ENCODE results near the gene MYMK. TPM values are rescaled to one million over a fixed set of nuclear protein-coding genes. Genes with fewer than 3 reads are reported as not detected.
A peak's percentile ranks its signal among the peaks of the same experiment; 100 is the strongest.

MYMK gene
- total RNA-seq, 1 donor from 2014 or later, result not detected

DNA sequence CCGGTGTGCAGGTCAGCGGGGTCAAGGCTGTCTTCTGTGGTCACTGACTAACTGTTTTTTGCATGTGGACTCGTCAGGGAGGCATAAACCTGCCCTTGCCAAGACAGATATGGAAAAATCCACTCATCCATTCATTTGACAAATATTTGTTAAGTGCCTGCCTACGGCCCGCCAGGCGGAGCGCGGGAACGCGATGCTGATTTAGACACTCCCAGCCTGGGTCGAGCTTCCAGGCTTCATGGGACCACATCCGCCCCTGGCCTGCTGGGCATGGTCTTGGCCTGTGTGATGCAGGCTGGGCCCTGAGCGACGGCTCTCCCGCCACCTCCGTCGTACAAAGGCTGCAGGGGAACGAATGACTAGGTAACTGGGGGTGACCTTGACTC is 18.1 kb downstream of the MYMK start:
- TF ChIP-seq, protein P1, sequence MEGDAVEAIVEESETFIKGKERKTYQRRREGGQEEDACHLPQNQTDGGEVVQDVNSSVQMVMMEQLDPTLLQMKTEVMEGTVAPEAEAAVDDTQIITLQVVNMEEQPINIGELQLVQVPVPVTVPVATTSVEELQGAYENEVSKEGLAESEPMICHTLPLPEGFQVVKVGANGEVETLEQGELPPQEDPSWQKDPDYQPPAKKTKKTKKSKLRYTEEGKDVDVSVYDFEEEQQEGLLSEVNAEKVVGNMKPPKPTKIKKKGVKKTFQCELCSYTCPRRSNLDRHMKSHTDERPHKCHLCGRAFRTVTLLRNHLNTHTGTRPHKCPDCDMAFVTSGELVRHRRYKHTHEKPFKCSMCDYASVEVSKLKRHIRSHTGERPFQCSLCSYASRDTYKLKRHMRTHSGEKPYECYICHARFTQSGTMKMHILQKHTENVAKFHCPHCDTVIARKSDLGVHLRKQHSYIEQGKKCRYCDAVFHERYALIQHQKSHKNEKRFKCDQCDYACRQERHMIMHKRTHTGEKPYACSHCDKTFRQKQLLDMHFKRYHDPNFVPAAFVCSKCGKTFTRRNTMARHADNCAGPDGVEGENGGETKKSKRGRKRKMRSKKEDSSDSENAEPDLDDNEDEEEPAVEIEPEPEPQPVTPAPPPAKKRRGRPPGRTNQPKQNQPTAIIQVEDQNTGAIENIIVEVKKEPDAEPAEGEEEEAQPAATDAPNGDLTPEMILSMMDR (IDR thresholded peaks at IDR 0.05; ENCODE audit: partially characterized antibody, unreplicated experiment), result no peak
- no peak for DNase-seq
- H3K9me3 Mint-ChIP-seq (ENCODE audit: unreplicated experiment), result peaks cover 2% of the 10 kb centered on the region
- H3K36me3 Mint-ChIP-seq (ENCODE audit: unreplicated experiment), result peaks cover 10% of the 10 kb centered on the region
- no peak overlapping the region for H3K27ac Mint-ChIP-seq (ENCODE audit: unreplicated experiment)
- no peak overlapping the region for H3K4me3 Mint-ChIP-seq (ENCODE audit: unreplicated experiment)
- no peaks in the 10 kb centered on the region for H3K4me1 Mint-ChIP-seq (ENCODE audit: low read depth, unreplicated experiment)
- peaks cover 2% of the 10 kb centered on the region for H3K27me3 Mint-ChIP-seq (ENCODE audit: unreplicated experiment)

DNA sequence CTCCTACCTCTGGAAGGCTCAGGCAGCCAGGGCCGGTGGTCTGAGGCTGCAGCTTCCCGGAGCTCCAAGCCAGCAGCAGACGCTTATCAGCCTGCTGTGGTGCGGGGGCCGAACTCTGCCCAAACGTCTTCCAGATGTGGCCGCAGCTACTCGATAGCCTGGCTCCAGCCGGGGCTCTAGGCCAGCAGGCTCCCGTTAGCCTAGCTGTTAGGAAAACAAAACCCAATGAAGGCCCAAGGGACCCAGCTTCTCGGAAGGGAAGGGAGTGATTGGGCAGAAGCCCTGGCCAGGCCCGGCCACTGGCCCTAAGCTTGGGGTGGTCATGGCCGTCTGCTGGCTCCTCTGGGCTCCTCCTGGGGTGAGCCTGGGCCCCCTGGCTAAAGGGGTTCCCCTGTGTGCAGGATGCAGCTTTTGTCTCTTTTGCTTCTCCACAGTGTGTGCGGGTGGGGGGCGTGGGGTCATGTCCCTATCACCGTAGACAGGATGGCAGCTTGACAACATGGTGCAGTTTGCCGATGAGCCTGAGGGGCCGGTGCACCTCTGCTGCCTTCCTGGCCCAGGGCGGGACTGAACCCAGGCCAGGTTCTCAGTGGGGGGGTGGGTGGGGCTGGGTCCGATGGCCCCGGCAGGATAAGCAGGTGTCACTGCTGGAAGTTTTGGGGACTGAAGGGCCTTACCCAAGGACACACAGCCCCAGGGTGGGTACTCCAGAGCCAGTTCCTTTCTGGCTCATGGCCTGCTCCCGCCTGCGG is 18.7 kb downstream of the MYMK start:
- H3K27ac Mint-ChIP-seq (ENCODE audit: unreplicated experiment), result no peak overlapping the region
- H3K9me3 Mint-ChIP-seq (ENCODE audit: unreplicated experiment), result peaks cover 2% of the 10 kb centered on the region
- no peak for DNase-seq
- peaks cover 2% of the 10 kb centered on the region for H3K27me3 Mint-ChIP-seq (ENCODE audit: unreplicated experiment)
- peaks cover 16% of the 10 kb centered on the region for H3K36me3 Mint-ChIP-seq (ENCODE audit: unreplicated experiment)
- TF ChIP-seq, protein P1 (IDR thresholded peaks at IDR 0.05; ENCODE audit: partially characterized antibody, unreplicated experiment), result no peak
- no peaks in the 10 kb centered on the region for H3K4me1 Mint-ChIP-seq (ENCODE audit: low read depth, unreplicated experiment)
- no peak overlapping the region for H3K4me3 Mint-ChIP-seq (ENCODE audit: unreplicated experiment)

DNA sequence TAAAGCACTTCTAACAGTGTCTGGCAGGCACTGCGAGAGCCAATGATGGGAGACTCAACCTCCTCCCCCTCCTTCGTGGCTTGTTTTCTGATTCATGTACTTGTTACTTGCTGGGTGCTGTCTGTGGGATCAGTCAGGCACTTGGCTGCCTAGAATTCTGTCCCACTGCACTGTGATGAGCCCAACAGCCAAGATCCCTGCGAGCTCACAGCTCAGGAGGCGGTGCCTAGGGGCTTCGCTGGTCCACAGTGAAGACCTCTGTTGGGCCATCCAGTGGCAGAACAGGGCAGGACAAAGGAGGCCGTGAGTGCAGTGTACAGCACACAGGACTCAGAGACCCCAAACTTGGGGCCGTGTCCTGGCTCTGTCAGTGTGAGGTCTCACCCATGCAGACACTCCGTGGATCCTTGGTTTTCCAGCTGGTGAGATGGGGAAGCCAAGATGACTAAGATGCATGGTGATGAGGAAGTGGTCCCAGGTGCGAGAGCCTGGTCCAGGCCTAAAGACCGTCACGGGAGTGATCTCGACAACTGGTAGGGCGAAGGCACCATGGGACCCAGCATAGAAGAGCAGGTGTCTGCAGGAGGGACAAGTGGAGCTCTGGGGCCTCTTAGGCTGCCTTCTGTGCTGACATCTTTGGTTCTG is 19.5 kb downstream of the MYMK start:
- Mint-ChIP-seq H3K4me3 (ENCODE audit: unreplicated experiment) (no peak overlapping the region), H3K36me3 (ENCODE audit: unreplicated experiment) (peaks cover 16% of the 10 kb centered on the region), H3K9me3 (ENCODE audit: unreplicated experiment) (peaks cover 6% of the 10 kb centered on the region), H3K4me1 (ENCODE audit: low read depth, unreplicated experiment) (peaks cover under 1% of the 10 kb centered on the region), H3K27me3 (ENCODE audit: unreplicated experiment) (peaks cover 3% of the 10 kb centered on the region), H3K27ac (ENCODE audit: unreplicated experiment) (no peak overlapping the region)
- TF ChIP-seq, protein P1 (IDR thresholded peaks at IDR 0.05; ENCODE audit: partially characterized antibody, unreplicated experiment), result no peak
- peak; percentile 12 for DNase-seq

DNA sequence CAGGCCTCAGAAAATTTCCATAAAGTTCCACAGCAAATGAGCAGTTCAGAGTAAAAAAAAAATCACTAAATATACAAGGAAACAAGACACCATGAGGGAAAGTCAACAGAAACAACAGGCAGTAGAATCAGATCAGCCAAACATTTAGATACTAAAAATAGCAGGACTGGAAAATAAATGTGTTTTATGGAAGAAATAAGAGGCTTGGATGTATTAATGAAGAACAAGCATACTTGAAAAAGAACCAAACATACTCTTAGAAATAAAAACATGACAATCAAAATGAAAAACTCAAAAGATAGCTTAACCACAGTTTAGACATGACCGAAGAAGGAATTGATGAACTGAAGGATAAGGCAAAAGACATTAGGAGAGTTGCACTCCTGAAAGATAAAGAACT is 22.6 kb downstream of the MYMK start:
- DNase-seq, result no peak
- H3K36me3 Mint-ChIP-seq (ENCODE audit: unreplicated experiment), result peaks cover 16% of the 10 kb centered on the region
- H3K27me3 Mint-ChIP-seq (ENCODE audit: unreplicated experiment), result peaks cover 10% of the 10 kb centered on the region
- H3K27ac Mint-ChIP-seq (ENCODE audit: unreplicated experiment), result no peak overlapping the region
- peaks cover 16% of the 10 kb centered on the region for H3K9me3 Mint-ChIP-seq (ENCODE audit: unreplicated experiment)
- TF ChIP-seq, protein P1 (IDR thresholded peaks at IDR 0.05; ENCODE audit: partially characterized antibody, unreplicated experiment), result no peak
- peaks cover 9% of the 10 kb centered on the region for H3K4me1 Mint-ChIP-seq (ENCODE audit: low read depth, unreplicated experiment)
- no peak overlapping the region for H3K4me3 Mint-ChIP-seq (ENCODE audit: unreplicated experiment)

DNA sequence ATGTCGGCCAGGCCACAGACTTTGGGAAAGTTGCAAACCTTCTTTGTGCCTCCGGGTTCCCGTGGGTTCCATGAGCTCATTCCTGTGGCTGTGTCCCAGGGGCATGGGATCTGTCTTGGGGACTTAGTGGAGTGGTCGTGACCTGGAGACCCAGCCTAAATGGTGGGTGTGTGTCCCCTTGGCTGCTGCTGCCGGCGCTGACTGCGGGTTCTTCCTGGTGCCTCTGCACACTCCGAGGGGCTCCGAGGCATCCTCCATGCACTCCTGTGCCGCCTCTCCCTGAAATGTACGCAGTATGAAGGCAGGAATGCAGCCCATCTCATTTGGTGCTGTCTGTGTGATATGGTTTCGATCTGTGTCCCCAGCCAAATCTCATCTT is 24.9 kb downstream of the MYMK start:
- DNase-seq, result no peak
- H3K4me1 Mint-ChIP-seq (ENCODE audit: low read depth, unreplicated experiment), result peaks cover 11% of the 10 kb centered on the region
- peaks cover 10% of the 10 kb centered on the region for H3K27me3 Mint-ChIP-seq (ENCODE audit: unreplicated experiment)
- peak overlapping the region; percentile 27 for H3K4me3 Mint-ChIP-seq (ENCODE audit: unreplicated experiment)
- peaks cover 16% of the 10 kb centered on the region for H3K36me3 Mint-ChIP-seq (ENCODE audit: unreplicated experiment)
- TF ChIP-seq, protein P1 (IDR thresholded peaks at IDR 0.05; ENCODE audit: partially characterized antibody, unreplicated experiment), result no peak
- H3K27ac Mint-ChIP-seq (ENCODE audit: unreplicated experiment), result no peak overlapping the region
- peaks cover 16% of the 10 kb centered on the region for H3K9me3 Mint-ChIP-seq (ENCODE audit: unreplicated experiment)

All from glutamatergic neuron (in vitro differentiated cells).